Testis (tissue), 3 donors: ENCODE measurements around the gene NAPSA. TPM values are rescaled to one million over a fixed set of nuclear protein-coding genes. Genes with fewer than 3 reads are reported as not detected.

Experiments used
- DNase-seq: peaks from one replicate; pipeline ENCODE4 v3.0.0-alpha.2; 2019
- H3K27ac ChIP-seq, 2 donors: fragments of 200-600 bp; sonication (generic); one replicate each; pipeline ENCODE4 v1.5.1; 2019
- H3K27me3 ChIP-seq: fragments of 200-600 bp; sonication (generic); one replicate; pipeline ENCODE4 v1.5.1; 2019
- H3K36me3 ChIP-seq: fragments of 200-600 bp; sonication (generic); one replicate; pipeline ENCODE4 v1.5.1; 2017; ENCODE audit warnings: low read depth; ENCODE audit errors: missing control alignments
- H3K4me1 ChIP-seq: fragments of 200-600 bp; sonication (generic); one replicate; pipeline ENCODE4 v1.5.1; 2019
- H3K4me3 ChIP-seq, 2 donors: fragments of 200-600 bp; sonication (generic); one replicate each; pipeline ENCODE4 v1.5.1; 2017 to 2019
- H3K9me3 ChIP-seq: fragments of 200-600 bp; sonication (generic); one replicate; pipeline ENCODE4 v1.5.1; 2017
- CTCF ChIP-seq, 3 experiments: fragments of 450-650 bp in 2 of 3; fragments of 200-600 bp in 1 of 3; sonication (generic) in 1 of 3; IDR thresholded peaks; one replicate each; pipeline ENCODE4 v1.5.1; 2016 to 2019; ENCODE audit warnings: antibody characterized with exemption in 3 of 3, mild to moderate bottlenecking in 2 of 3, moderate library complexity in 1 of 3
- POLR2A ChIP-seq: fragments of 450-650 bp; IDR thresholded peaks from one replicate; pipeline ENCODE4 v1.6.1; 2017; ENCODE audit warnings: antibody characterized with exemption, mild to moderate bottlenecking, moderate library complexity
- WGBS, 2 donors: methylation state at CpG; one replicate each; pipeline ENCODE4 v1.1.5; 2018; 5-methylcytosine and 5-hydroxymethylcytosine counted together
- intact Hi-C: fragments of 100-400 bp; cut with DNase I; formaldehyde crosslinking; loops from one replicate; pipeline ENCODE4 v1.15.1; 2023; ENCODE audit warnings: low total_unique reads
- polyA plus RNA-seq: library from polyadenylated mRNA; stranded (reverse); fragments of 350-450 nt; fragmentation: Illumina TruSeq; extraction: RNeasy Lipid Tissue Mini Kit (QIAGEN cat#74804); gene quantifications from one replicate; pipeline ENCODE4 v1.2.3, GENCODE V29; 2014; ENCODE audit warnings: low read depth, low replicate concordance; ENCODE audit not compliant: insufficient read depth
- total RNA-seq, 2 donors: library from RNA; depleted of rRNA; stranded (reverse); fragments of >200 nt; gene quantifications; one replicate each; pipeline ENCODE4 v1.2.3, GENCODE V29; 2016

Gene NAPSA
- total and polyA plus RNA-seq, 3 donors from 2014 or later = 1.3 to 11.5 (median 2.0) TPM

- H3K36me3 ChIP-seq = no peaks in the 10 kb centered on the region
Measured at GRCh38 chr19:50402544-50403301, 37.3 kb upstream of the NAPSA start.

GRCh38 chr19:50401605-50402450 is 36.4 kb upstream of the NAPSA start:
- no peak for DNase-seq
- Histone ChIP-seq H3K27ac (no peak overlapping the region), H3K36me3 (no peaks in the 10 kb centered on the region), H3K4me1 (no peaks in the 10 kb centered on the region), H3K27me3 (no peaks in the 10 kb centered on the region), H3K9me3 (no peaks in the 10 kb centered on the region), H3K4me3 (no peak overlapping the region)
- TF ChIP-seq CTCF (IDR thresholded peaks at IDR 0.05) = no peak
- no peak for TF ChIP-seq POLR2A
- intact Hi-C loops = no loop called here
- WGBS, 2 donors = 85 to 94% methylated on average over 25 to 48 of the region's 48 CpGs

More at GRCh38 chr19:50402544-50403301, 37.3 kb upstream of the NAPSA start:
- DNase-seq = no peak
- Histone ChIP-seq H3K4me3 (no peak overlapping the region), H3K4me1 (no peaks in the 10 kb centered on the region), H3K27ac (no peak overlapping the region), H3K9me3 (no peaks in the 10 kb centered on the region), H3K27me3 (no peaks in the 10 kb centered on the region)
- TF ChIP-seq POLR2A = no peak
- WGBS, 2 donors = 94 to 97% methylated on average over 26 to 41 of the region's 41 CpGs
- intact Hi-C loops = no loop called here

- intact Hi-C loops = no loop called here
- WGBS, 2 donors = 96 to 97% methylated on average over 10 of the region's 10 CpGs
- no peak for TF ChIP-seq POLR2A
- no peak for TF ChIP-seq CTCF (IDR thresholded peaks at IDR 0.05)
- Histone ChIP-seq H3K27ac (no peak overlapping the region), H3K36me3 (no peaks in the 10 kb centered on the region), H3K4me1 (no peaks in the 10 kb centered on the region), H3K9me3 (no peaks in the 10 kb centered on the region), H3K4me3 (no peak overlapping the region), H3K27me3 (no peaks in the 10 kb centered on the region)
- DNase-seq = no peak
Measured at GRCh38 chr19:50399368-50399745, 33.9 kb upstream of the NAPSA start.

GRCh38 chr19:50398675-50399367 is 33.4 kb upstream of the NAPSA start:
- Histone ChIP-seq H3K36me3 (no peaks in the 10 kb centered on the region), H3K4me1 (no peaks in the 10 kb centered on the region), H3K9me3 (no peaks in the 10 kb centered on the region), H3K4me3 (no peak overlapping the region), H3K27me3 (no peaks in the 10 kb centered on the region), H3K27ac (no peak overlapping the region)
- 89 to 91% methylated on average over 13 of the region's 13 CpGs for WGBS, 2 donors
- intact Hi-C loops = no loop called here
- TF ChIP-seq POLR2A (no peak), CTCF (IDR thresholded peaks at IDR 0.05) (no peak)
- DNase-seq = no peak

GRCh38 chr19:50394017-50394416 is 28.6 kb upstream of the NAPSA start:
- whole genome bisulfite sequencing, 2 donors = 71 to 76% methylated on average over 9 of the region's 9 CpGs

More at GRCh38 chr19:50394017-50394416, 28.6 kb upstream of the NAPSA start:
- TF ChIP-seq POLR2A = no peak
- no peak for TF ChIP-seq CTCF (IDR thresholded peaks at IDR 0.05)
- intact Hi-C loops = no loop called here
- H3K27me3 ChIP-seq = no peaks in the 10 kb centered on the region
- no peaks in the 10 kb centered on the region for H3K9me3 ChIP-seq
- no peaks in the 10 kb centered on the region for H3K36me3 ChIP-seq
- H3K27ac ChIP-seq = no peak overlapping the region
- no peaks in the 10 kb centered on the region for H3K4me1 ChIP-seq
- peak; percentile 76 for DNase-seq
- H3K4me3 ChIP-seq = no peak overlapping the region
